GM21619 (cell line): Measurements from ENCODE around the gene PLA2G4D.

Source experiments
- ATAC-seq: cut with Tn5 transposase; IDR thresholded peaks from one replicate; pipeline ENCODE4 v1.9.1; 2021; ENCODE audit not compliant: unreplicated experiment

The PLA2G4D gene, protein sequence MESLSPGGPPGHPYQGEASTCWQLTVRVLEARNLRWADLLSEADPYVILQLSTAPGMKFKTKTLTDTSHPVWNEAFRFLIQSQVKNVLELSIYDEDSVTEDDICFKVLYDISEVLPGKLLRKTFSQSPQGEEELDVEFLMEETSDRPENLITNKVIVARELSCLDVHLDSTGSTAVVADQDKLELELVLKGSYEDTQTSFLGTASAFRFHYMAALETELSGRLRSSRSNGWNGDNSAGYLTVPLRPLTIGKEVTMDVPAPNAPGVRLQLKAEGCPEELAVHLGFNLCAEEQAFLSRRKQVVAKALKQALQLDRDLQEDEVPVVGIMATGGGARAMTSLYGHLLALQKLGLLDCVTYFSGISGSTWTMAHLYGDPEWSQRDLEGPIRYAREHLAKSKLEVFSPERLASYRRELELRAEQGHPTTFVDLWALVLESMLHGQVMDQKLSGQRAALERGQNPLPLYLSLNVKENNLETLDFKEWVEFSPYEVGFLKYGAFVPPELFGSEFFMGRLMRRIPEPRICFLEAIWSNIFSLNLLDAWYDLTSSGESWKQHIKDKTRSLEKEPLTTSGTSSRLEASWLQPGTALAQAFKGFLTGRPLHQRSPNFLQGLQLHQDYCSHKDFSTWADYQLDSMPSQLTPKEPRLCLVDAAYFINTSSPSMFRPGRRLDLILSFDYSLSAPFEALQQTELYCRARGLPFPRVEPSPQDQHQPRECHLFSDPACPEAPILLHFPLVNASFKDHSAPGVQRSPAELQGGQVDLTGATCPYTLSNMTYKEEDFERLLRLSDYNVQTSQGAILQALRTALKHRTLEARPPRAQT

GRCh38 chr15:42094512-42094963 is at the start of gene PLA2G4D:
PLA2G4D (minus strand) TSS chr15:42094562; CDS start chr15:42094459, 103 bp downstream.
- ATAC-seq, result no peak

- no peak for ATAC-seq
Observed at GRCh38 chr15:42143356-42143755, 49.0 kb upstream of the PLA2G4D start.

DNA sequence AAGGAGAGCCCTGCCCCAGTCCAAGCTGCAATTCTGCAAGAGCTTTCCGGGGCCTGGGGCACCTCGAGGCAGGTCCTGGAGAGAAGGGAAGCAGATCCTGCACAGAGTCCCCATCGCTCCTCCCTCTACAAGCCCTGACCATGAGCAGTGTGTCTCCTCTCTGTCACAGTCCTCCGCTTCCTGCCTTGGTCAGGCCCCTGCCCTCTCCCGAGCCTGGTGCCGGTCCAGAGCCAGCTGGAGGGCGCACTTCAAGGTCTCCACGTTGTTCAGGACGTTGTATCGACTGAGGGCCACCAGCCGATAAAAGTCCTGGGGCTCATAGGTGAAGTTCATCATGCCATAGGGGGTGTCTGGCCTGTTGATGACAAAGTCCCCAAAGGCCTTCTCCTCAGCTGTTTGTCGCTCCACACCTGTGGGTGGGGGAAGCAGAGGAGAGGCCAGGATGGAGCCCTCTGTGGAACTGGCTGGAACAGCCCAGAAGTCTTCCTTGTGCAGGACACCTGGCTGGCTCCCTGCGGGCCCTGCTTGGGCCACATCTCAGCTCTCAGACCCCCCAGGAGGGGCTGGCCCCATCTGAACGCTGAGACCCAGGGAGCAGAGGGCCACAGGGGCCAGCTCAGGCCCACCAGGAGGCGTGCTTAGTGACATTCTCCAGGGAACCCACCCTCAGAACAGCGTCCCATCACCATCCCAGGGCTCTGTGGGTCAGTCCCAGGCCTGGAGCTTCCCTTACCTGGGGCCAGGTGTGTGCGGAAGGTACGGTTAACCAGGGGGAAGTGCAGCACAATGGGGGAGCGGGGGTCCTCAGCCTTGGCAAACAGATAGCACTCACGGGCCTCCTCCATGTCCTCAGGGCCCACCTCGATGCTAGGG is 47.7 kb upstream of the PLA2G4D start:
- ATAC-seq, result no peak

GRCh38 chr15:42141246-42141645 is 46.9 kb upstream of the PLA2G4D start:
- ATAC-seq, result no peak

DNA sequence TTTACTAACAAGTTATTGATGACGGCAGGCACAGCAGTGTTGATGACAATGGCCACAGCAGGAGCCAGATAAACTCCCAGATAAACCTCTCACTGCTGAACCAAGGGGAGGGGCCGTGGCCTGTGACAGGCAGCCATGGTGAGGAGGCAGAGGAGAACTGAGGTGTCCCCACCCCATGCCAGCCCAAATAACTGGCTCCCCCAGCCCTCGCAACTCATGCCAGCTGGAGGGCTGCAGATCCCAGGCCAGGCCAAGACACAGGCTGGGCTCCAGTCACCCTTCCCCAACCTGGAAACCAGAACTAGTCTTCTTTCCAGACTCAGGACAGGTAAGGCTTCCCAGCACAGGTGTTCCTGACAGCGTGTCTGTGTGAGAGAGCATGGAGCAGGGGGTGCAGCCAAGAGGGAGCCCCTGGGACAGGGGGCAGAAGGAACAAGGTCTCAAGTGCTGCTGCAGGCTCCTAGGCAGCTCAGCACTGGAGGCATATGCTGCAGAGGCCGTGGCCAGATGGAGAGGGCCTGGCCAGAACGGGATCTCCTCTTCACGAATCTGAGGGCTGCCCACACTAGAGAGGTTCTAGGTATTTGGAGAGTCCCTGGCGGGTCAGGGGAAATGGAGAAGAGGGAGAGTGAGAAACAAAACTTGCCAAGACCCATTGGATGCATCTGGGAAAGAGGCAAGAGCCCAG is 46.2 kb upstream of the PLA2G4D start:
- no peak for ATAC-seq

DNA sequence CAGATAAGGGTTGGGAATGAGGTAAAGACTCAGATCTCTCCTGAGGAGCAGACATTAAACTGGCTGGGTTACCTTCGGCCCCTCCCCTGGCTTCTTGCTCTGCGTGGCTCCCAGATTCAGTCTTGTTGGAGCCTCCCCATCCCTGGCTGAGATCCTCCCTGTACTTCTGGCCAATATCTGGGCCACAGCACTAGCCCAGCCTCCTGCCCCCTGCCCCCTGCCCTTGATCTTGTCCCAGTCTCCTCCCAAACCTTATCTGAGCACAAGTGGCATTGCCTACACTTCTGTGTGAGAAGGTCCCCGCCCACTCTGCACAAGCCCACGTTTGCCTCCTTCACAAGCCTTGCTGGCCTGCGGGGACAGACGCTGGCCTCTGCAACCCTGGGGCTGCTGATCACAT is 45.2 kb upstream of the PLA2G4D start:
- ATAC-seq, result no peak

DNA sequence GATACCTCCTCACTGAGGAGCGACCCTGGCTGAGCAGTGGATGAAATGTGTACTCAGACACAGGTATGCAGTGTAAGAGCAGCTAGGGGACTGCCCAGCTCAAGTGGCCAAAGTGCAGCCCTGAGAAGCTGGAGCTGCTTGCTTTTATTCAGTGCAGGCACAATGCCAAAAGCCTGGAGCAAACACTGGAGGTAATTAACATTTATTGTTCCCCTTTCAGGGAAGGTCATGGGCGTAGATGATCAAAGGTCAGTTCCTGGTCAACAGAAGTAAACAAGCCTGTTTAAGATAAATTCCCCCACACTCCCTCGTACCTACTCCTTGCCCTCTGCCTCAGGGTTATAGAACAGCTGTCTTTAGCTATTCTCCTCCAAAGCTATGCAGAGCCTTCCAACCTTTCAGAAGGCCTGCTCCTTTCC is 44.6 kb upstream of the PLA2G4D start:
- no peak for ATAC-seq

- ATAC-seq, result no peak
Observed at GRCh38 chr15:42138411-42138810, 44.0 kb upstream of the PLA2G4D start.

DNA sequence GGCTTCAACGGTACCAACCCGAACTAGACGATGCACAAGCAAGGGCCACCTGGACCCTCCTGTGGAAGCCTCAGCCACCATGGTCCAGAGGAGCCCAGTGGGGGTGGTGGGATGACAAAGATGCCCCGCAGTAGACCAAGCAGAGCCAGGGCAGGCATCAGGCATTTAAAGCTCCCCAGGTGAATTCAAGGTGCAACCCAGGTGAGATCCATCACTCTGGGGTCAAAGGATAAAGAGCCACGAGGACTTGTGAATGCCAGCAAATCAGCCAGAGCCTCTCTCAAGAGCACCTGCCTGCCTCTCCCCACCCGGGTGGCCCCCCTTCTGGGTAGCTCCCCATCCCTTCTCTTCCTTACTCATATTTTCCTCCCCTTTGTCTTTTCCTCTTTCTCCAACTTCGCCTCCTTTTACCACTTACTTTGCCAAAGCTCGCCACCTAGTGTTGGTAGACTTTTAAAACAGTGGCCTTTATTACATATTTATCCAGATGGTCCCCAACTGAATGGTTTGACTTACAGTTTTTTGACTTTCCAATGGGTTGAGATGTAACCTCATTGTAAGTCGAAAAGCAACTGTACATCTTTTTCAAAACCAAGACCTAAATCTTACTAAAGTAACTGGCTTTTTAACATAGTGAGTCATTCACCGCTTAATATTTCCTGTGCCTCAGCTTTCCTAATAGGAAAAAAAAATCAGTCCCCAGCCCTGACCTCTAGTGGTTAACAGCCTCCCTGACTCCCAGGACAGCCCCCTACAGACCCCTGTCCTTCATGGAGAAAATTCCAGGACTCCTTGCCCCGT is 43.3 kb upstream of the PLA2G4D start:
- ATAC-seq, result no peak

- no peak for ATAC-seq
Observed at GRCh38 chr15:42136513-42136912, 42.2 kb upstream of the PLA2G4D start.

GRCh38 chr15:42135351-42135750 is 41.0 kb upstream of the PLA2G4D start:
- no peak for ATAC-seq

- ATAC-seq, result no peak
Observed at GRCh38 chr15:42134617-42135245, 40.4 kb upstream of the PLA2G4D start.

DNA sequence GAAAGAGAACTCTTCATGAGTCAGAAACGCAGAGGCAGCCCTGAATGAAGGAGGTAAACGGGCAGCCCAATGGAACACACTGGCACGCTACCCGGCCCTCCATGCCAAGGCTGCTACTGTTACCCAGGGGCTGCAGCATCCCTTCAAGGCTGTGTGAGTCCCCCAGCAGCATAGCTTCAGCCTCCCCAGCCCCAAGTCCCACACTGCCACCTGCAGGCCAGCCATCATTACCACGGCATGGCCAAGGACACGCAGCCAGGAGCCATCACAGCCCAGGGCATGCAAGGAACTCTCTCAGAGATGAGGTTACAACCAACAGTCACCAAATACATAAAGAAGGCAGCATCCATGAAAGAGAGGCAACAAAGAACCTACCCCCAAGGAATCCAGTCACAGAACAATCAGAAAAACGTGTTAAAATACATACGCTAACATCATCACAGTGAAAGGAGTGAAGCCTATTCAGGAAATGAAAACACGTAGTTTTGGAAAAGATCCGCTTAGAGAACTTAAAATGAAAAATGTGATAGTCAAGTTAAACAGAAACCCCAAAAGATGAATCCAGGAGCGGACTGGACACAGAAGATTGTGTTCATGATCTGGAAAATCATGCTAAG is 39.6 kb upstream of the PLA2G4D start:
- ATAC-seq, result no peak

GRCh38 chr15:42133356-42133755 is 39.0 kb upstream of the PLA2G4D start:
- ATAC-seq, result no peak

DNA sequence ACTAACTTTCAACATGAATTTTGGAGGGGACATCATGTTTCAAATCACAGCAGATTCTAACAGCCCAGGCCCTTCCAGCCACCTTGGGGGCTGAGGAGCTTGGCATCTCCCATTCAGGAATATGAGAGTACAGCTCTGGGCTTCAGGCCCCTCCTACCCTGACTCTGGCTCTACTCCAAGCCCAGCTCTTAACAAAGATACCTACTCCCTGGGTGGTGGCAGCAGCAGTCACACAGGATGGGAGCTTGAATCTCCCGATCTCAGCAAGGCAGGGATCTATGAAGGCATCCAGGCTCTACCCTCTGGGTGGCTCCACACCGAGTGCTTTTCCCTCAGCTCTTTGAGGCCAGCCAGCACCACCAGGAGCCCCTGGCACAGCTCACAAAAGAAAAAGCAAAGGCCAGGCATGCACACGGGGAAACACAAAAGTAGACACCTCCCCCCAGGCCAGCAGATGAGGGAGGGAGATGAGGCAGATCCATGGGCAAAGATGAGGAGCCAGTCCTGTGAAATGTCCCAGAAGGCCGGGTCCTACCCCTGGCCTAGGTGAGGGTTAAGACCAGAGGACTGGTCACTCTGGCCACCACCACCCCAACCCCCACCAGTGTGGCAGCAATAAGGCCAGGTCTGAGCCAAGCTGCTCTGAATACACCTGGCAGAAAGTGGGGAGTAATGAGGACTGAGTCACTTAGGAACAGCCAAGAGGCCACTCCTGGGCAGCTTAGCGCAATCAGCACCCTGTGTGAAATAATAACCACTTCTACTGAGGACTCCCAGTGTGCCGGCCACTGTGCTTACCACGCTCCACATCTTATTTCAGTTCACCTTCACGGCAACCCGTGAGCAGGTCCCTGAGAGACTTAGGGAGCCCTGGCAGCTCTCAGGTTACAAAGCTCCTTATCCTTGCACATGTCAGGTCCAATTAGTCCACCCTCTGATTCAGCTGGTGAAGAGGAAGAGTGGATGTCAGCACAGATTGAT is 37.8 kb upstream of the PLA2G4D start:
- no peak for ATAC-seq

- ATAC-seq, result no peak
Observed at GRCh38 chr15:42131006-42131405, 36.6 kb upstream of the PLA2G4D start.

- no peak for ATAC-seq
Observed at GRCh38 chr15:42130246-42130986, 36.1 kb upstream of the PLA2G4D start.
